BJ (cell line): Measurements from ENCODE around the gene CIC. TPM values are rescaled to one million over a fixed set of nuclear protein-coding genes. Genes with fewer than 3 reads are reported as not detected.

ENCODE experiments used
- CTCF ChIA-PET: fragments of 350-600 bp; formaldehyde crosslinking; extraction: SDS; loops from one replicate; lab custom pipeline; 2021; ENCODE audit warnings: antibody characterized with exemption, inconsistent platforms; lab: Yijun Ruan, JAX
- POLR2A ChIA-PET: fragments of 300-600 bp; sonication (Branson Sonifier 250); formaldehyde crosslinking; extraction: SDS; loops from one replicate; lab custom pipeline; 2021; ENCODE audit warnings: antibody characterized with exemption; lab: Charles Lee
- DNase-seq: peaks from one replicate; pipeline ENCODE4 v3.0.0-alpha.2; 2011; ENCODE audit warnings: low read depth
- H3K27me3 ChIP-seq: 2 replicates; pipeline ENCODE4 v1.6.0; 2011; ENCODE audit warnings: low read length; ENCODE audit not compliant: control insufficient read depth, insufficient read depth
- H3K36me3 ChIP-seq: 2 replicates; pipeline ENCODE4 v1.5.1; 2011; ENCODE audit warnings: low read length; ENCODE audit not compliant: control insufficient read depth, insufficient read depth
- H3K4me3 ChIP-seq: 2 replicates; pipeline ENCODE4 v1.5.1; 2011; ENCODE audit warnings: low read depth, mild to moderate bottlenecking, control low read depth, low read length
- polyA plus RNA-seq: library from polyadenylated mRNA; depleted of rRNA; stranded (reverse); fragments of >200 nt; gene quantifications from 2 replicates; pipeline ENCODE4 v1.2.3, GENCODE V29; 2011
- TF ChIP-seq, protein P1 (sequence below): IDR thresholded peaks from 2 replicates; pipeline ENCODE4 v1.5.1; 2011; ENCODE audit warnings: low read depth, mild to moderate bottlenecking, control low read depth, inconsistent platforms, low read length, moderate library complexity; ENCODE audit not compliant: insufficient read depth

Gene CIC
- polyA plus RNA-seq, 1 experiment: 7.0 TPM

DNA sequence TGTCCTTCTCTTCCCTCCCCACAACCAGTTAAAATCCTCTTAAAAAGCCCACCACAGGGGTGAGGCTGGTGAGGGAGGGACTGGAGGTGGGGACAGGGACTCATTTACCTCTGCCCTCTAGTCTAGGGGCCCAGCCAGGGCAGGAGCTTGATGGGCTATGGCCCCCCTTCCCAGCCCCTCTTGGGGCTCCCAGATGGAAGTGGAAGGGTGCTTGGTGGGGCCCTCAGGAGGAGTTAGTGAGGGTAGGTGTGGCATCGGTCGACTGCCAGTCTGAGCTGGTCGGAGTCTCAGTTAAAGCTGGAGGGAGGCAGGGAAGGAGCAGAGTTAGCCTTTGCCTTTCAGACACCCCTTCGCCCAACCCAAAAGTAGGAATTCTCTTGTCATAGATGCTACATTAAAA is 38.5 kb upstream of the CIC start:
- Histone ChIP-seq H3K27me3 (no peaks in the 10 kb centered on the region), H3K4me3 (no peak overlapping the region), H3K36me3 (peaks cover 47% of the 10 kb centered on the region)
- CTCF ChIA-PET: interaction anchor here (1.3 kb wide), 1 partner anchor 10 kb away, joined by 4 read pairs; no protein-coding TSS in a partner anchor
- DNase-seq: no peak
- TF ChIP-seq, protein P1, sequence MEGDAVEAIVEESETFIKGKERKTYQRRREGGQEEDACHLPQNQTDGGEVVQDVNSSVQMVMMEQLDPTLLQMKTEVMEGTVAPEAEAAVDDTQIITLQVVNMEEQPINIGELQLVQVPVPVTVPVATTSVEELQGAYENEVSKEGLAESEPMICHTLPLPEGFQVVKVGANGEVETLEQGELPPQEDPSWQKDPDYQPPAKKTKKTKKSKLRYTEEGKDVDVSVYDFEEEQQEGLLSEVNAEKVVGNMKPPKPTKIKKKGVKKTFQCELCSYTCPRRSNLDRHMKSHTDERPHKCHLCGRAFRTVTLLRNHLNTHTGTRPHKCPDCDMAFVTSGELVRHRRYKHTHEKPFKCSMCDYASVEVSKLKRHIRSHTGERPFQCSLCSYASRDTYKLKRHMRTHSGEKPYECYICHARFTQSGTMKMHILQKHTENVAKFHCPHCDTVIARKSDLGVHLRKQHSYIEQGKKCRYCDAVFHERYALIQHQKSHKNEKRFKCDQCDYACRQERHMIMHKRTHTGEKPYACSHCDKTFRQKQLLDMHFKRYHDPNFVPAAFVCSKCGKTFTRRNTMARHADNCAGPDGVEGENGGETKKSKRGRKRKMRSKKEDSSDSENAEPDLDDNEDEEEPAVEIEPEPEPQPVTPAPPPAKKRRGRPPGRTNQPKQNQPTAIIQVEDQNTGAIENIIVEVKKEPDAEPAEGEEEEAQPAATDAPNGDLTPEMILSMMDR: no peak
- POLR2A ChIA-PET: no interaction called here

- POLR2A ChIA-PET: no interaction called here
These were observed 36.6 kb upstream of the CIC start for GRCh38 chr19:42232435-42232834.

GRCh38 chr19:42233106-42233505 is 35.9 kb upstream of the CIC start:
- no peak for DNase-seq
- CTCF ChIA-PET: interaction anchor here (3.8 kb wide), 1 partner anchor 124 kb away, joined by 17 read pairs; no protein-coding TSS in a partner anchor
- H3K27me3 ChIP-seq: no peaks in the 10 kb centered on the region
- H3K36me3 ChIP-seq: peaks cover 45% of the 10 kb centered on the region
- H3K4me3 ChIP-seq: no peak overlapping the region
- TF ChIP-seq, protein P1: no peak
- POLR2A ChIA-PET: no interaction called here

More at GRCh38 chr19:42232435-42232834, 36.6 kb upstream of the CIC start:
- Histone ChIP-seq H3K4me3 (no peak overlapping the region), H3K36me3 (peaks cover 45% of the 10 kb centered on the region), H3K27me3 (no peaks in the 10 kb centered on the region)
- CTCF ChIA-PET: interaction anchor here (0.6 to 3.8 kb wide), 4 partner anchors 10 to 124 kb away, joined by 3 to 17 read pairs (median 3); partner anchors contain the start of gene PAFAH1B3
- no peak for DNase-seq
- TF ChIP-seq, protein P1: no peak

DNA sequence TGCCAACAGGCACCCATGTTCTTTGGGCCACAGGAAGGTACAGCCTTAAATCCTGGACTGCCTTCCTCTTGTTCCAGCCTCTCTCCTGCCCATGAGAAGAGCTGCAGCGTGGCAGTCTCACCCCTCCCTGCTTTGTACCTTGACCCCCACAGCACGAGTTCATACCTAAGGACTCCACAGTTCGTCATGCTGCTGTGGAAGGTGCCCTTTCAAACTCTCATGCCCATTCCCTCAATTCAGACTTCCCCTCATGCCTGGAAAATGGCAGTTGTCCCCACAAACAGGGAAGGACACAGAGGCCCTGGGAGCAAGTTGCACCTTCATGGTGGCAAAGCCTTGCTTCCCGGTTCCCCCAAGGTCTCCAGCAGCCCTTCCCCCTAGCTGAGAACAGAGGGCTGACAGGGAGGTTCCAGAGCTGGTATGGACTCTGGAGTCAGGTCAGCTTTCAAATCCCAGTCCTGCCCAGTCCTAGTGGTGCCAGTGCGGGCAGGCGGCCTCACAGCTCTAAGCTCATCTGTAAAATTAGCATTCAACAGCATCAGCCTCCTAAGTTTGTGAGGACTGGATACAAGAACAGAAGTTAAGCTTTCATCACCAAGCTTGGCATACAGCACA is 35.3 kb upstream of the CIC start:
- TF ChIP-seq, protein P1: no peak
- ChIA-PET POLR2A (no interaction called here), CTCF (interaction anchor here (1.0 to 3.8 kb wide), 3 partner anchors 11 to 125 kb away, joined by 3 to 17 read pairs (median 12); no protein-coding TSS in a partner anchor)
- Histone ChIP-seq H3K36me3 (peaks cover 45% of the 10 kb centered on the region), H3K27me3 (no peaks in the 10 kb centered on the region), H3K4me3 (no peak overlapping the region)
- DNase-seq: no peak

DNA sequence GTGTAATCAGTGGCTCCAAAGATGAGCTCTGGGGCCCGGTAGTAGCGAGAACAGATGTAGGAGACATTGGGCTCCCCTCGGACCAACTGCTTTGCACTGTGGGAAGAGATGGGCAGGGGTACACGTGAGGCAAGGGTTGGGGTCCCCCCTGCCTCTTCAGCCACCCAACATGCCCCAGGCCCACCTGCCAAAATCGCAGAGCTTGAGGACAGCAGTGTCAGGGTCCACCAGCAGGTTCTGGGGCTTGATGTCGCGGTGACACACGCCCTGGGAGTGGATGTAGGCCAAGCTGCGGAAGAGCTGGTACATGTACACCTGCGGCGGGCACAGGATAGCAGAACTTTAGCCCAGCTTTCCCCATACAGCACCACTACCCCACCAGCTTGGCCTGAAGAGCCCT is 34.7 kb upstream of the CIC start:
- H3K4me3 ChIP-seq: no peak overlapping the region
- TF ChIP-seq, protein P1: no peak
- ChIA-PET POLR2A (no interaction called here), CTCF (interaction anchor here (1.0 to 3.8 kb wide), 3 partner anchors 10 to 126 kb away, joined by 3 to 17 read pairs (median 12); no protein-coding TSS in a partner anchor)
- DNase-seq: no peak
- peaks cover 46% of the 10 kb centered on the region for H3K36me3 ChIP-seq
- no peaks in the 10 kb centered on the region for H3K27me3 ChIP-seq
